ENCODE results near the gene PKIB.

DNA sequence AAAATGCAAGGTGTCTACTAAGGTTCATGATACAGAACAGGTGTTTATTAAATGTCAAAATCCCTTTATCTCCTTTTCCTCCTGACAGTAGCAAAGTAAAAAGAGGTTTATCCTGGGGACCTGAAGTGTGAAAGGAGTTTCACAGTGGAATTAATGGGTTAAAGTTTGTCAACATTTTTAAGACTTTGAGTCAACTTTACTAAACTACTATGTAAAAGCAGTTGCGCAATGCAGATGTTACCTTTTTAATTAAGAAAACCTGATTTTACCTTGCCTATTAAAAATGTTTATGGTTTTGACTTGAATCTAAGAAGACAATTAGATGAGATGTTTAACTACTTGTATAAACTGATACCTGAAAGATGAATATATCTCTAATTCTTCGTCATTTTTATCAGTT, 14.6 kb downstream of the PKIB start:
- TF ChIP-seq CTCF (IDR thresholded peaks at IDR 0.05; ENCODE audit: insufficient read depth, low read depth, low read length) (no peak), EZH2 (IDR thresholded peaks at IDR 0.05; ENCODE audit: insufficient read depth, low read length) (no peak)

Measured in astrocyte (in vitro differentiated cells and primary cell).